Panc1 (cell line): Measurements from ENCODE around the gene ITGAL. TPM values are rescaled to one million over a fixed set of nuclear protein-coding genes. Genes with fewer than 3 reads are reported as not detected.

Experiments
- ATAC-seq: fragments of 200-7000 bp; cut with Tn5 transposase; 2 replicates; pipeline ENCODE4 v1.9.1; 2020; ENCODE audit warnings: mild to moderate bottlenecking, moderate library complexity
- BruUV-seq: library from RNA; stranded (reverse); fragments of 400-500 nt; replicated peaks from 2 replicates; lab custom pipeline; 2021; lab: Mats Ljungman, UMichigan
- CTCF ChIA-PET: fragments of 300-600 bp; sonication (Branson Sonifier 250); formaldehyde crosslinking; loops from one replicate; lab custom pipeline; 2022; ENCODE audit warnings: antibody characterized with exemption; lab: Charles Lee
- POLR2A ChIA-PET: fragments of 300-600 bp; sonication (Branson Sonifier 250); formaldehyde crosslinking; loops from one replicate; lab custom pipeline; 2022; ENCODE audit warnings: antibody characterized with exemption; lab: Charles Lee
- DNase-seq: peaks from one replicate; pipeline ENCODE4 v3.0.0-alpha.2; 2010; ENCODE audit warnings: low read depth, low spot score
- H3K27ac ChIP-seq: 2 replicates; pipeline ENCODE4 v1.5.1; 2011; ENCODE audit warnings: mild to moderate bottlenecking, low read length, inconsistent platforms
- H3K27me3 ChIP-seq: fragments of 200-500 bp; sonication (Bioruptor generic); 2 replicates; pipeline ENCODE4 v1.6.0; 2014; ENCODE audit warnings: low read length, inconsistent platforms; ENCODE audit not compliant: control insufficient read depth, insufficient read depth
- H3K36me3 ChIP-seq: fragments of 200-500 bp; sonication (Bioruptor generic); 2 replicates; pipeline ENCODE4 v1.5.1; 2014; ENCODE audit warnings: inconsistent platforms, mild to moderate bottlenecking, low read length, moderate library complexity; ENCODE audit not compliant: control insufficient read depth, insufficient read depth
- H3K4me1 ChIP-seq: 2 replicates; pipeline ENCODE4 v1.5.1; 2011; ENCODE audit warnings: inconsistent platforms, mild to moderate bottlenecking, low read length, moderate library complexity; ENCODE audit not compliant: control insufficient read depth, insufficient read depth
- H3K4me3 ChIP-seq, 2 experiments: 2 replicates each; pipeline ENCODE4 v1.5.1; 2011 to 2012; ENCODE audit warnings: low read depth in 2 of 2, low read length in 2 of 2, mild to moderate bottlenecking in 2 of 2, inconsistent platforms in 1 of 2, moderate library complexity in 1 of 2
- H3K9me3 ChIP-seq: fragments of 200-500 bp; sonication (Bioruptor generic); 2 replicates; pipeline ENCODE4 v1.5.1; 2014; ENCODE audit warnings: low read depth, mild to moderate bottlenecking, inconsistent platforms, low read length, moderate library complexity; ENCODE audit not compliant: control insufficient read depth, insufficient read depth
- POLR2AphosphoS5 ChIP-seq: IDR thresholded peaks from 2 replicates; pipeline ENCODE4 v1.6.1; 2012; ENCODE audit warnings: mild to moderate bottlenecking, low read depth, low read length, moderate library complexity
- SIN3A ChIP-seq: IDR thresholded peaks from 2 replicates; pipeline ENCODE4 v1.6.1; 2012; ENCODE audit warnings: low read depth, mild to moderate bottlenecking, low read length, moderate library complexity, borderline replicate concordance; ENCODE audit not compliant: insufficient read depth
- TCF7L2 ChIP-seq: IDR thresholded peaks from 2 replicates; pipeline ENCODE4 v1.6.1; 2011; ENCODE audit warnings: mild to moderate bottlenecking, low read depth, low read length, inconsistent platforms
- in situ Hi-C: cut with HindIII; loops from 2 replicates; pipeline ENCODE4 v1.10.0; 2016; ENCODE audit warnings: low sequenced_read_pairs, low pct_unique_long_range_greater_than_20kb
- intact Hi-C: fragments of 100-400 bp; cut with micrococcal nuclease; formaldehyde crosslinking; loops from one replicate; pipeline ENCODE4 v1.10.0; 2022; ENCODE audit not compliant: unreplicated experiment
- total RNA-seq: library from RNA; stranded (reverse); gene quantifications from one replicate; pipeline ENCODE4 v1.2.1, GENCODE V29; 2021; ENCODE audit not compliant: unreplicated experiment
- TF ChIP-seq, protein P1 (sequence below), 2 experiments: IDR thresholded peaks; 2 replicates each; pipeline ENCODE4 v1.6.1; 2011 to 2012; ENCODE audit warnings: low read depth in 2 of 2, control low read depth in 1 of 2, low read length in 1 of 2, mild to moderate bottlenecking in 1 of 2, moderate library complexity in 1 of 2; ENCODE audit not compliant: insufficient read depth in 1 of 2
- TF ChIP-seq, protein P2 (sequence below): fragments of 450-650 bp; IDR thresholded peaks from 2 replicates; pipeline ENCODE4 v1.5.1; 2017; ENCODE audit warnings: mild to moderate bottlenecking

Gene ITGAL
- total RNA-seq, 1 experiment from 2014 or later = 0.54 TPM

DNA sequence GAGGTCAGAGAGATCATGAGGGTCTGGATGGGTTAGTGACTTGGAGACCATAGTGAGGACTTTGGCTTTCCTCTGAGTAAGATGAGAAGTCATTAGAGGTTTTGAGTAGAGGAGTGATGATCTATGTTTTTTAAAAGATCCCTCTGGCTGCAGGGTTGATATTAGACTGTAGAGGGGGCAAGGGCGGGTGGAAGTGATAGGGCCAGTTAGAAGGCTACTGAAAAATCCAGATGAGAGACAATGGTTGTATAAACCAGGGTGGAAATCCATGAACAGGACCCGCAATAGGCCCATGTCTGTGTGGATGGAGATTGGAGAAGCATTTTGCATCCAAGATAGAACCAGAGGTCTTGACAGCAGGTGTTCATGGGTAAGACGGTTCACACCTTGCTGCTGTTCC lies 9.8 kb downstream of the ITGAL start:
- no peaks in the 10 kb centered on the region for H3K4me1 ChIP-seq
- intact Hi-C loops = no loop called here
- ChIA-PET POLR2A (no interaction called here), CTCF (no interaction called here)
- TF ChIP-seq SIN3A (no peak), TCF7L2 (no peak), POLR2AphosphoS5 (no peak)
- TF ChIP-seq, protein P1, sequence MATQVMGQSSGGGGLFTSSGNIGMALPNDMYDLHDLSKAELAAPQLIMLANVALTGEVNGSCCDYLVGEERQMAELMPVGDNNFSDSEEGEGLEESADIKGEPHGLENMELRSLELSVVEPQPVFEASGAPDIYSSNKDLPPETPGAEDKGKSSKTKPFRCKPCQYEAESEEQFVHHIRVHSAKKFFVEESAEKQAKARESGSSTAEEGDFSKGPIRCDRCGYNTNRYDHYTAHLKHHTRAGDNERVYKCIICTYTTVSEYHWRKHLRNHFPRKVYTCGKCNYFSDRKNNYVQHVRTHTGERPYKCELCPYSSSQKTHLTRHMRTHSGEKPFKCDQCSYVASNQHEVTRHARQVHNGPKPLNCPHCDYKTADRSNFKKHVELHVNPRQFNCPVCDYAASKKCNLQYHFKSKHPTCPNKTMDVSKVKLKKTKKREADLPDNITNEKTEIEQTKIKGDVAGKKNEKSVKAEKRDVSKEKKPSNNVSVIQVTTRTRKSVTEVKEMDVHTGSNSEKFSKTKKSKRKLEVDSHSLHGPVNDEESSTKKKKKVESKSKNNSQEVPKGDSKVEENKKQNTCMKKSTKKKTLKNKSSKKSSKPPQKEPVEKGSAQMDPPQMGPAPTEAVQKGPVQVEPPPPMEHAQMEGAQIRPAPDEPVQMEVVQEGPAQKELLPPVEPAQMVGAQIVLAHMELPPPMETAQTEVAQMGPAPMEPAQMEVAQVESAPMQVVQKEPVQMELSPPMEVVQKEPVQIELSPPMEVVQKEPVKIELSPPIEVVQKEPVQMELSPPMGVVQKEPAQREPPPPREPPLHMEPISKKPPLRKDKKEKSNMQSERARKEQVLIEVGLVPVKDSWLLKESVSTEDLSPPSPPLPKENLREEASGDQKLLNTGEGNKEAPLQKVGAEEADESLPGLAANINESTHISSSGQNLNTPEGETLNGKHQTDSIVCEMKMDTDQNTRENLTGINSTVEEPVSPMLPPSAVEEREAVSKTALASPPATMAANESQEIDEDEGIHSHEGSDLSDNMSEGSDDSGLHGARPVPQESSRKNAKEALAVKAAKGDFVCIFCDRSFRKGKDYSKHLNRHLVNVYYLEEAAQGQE (IDR thresholded peaks at IDR 0.05; ENCODE audit: insufficient read depth in 1 of 2, low read depth in 2 of 2, low read length in 1 of 2) = no peak
- TF ChIP-seq, protein P2, sequence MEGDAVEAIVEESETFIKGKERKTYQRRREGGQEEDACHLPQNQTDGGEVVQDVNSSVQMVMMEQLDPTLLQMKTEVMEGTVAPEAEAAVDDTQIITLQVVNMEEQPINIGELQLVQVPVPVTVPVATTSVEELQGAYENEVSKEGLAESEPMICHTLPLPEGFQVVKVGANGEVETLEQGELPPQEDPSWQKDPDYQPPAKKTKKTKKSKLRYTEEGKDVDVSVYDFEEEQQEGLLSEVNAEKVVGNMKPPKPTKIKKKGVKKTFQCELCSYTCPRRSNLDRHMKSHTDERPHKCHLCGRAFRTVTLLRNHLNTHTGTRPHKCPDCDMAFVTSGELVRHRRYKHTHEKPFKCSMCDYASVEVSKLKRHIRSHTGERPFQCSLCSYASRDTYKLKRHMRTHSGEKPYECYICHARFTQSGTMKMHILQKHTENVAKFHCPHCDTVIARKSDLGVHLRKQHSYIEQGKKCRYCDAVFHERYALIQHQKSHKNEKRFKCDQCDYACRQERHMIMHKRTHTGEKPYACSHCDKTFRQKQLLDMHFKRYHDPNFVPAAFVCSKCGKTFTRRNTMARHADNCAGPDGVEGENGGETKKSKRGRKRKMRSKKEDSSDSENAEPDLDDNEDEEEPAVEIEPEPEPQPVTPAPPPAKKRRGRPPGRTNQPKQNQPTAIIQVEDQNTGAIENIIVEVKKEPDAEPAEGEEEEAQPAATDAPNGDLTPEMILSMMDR = no peak
- no peak overlapping the region for H3K4me3 ChIP-seq
- DNase-seq (no peak), ATAC-seq (no peak)
- no TSS peak for BruUV-seq
- in situ Hi-C loops = no loop called here
- H3K27ac ChIP-seq = no peak overlapping the region
- H3K27me3 ChIP-seq = no peaks in the 10 kb centered on the region
- H3K9me3 ChIP-seq = no peaks in the 10 kb centered on the region
- H3K36me3 ChIP-seq = no peaks in the 10 kb centered on the region

DNA sequence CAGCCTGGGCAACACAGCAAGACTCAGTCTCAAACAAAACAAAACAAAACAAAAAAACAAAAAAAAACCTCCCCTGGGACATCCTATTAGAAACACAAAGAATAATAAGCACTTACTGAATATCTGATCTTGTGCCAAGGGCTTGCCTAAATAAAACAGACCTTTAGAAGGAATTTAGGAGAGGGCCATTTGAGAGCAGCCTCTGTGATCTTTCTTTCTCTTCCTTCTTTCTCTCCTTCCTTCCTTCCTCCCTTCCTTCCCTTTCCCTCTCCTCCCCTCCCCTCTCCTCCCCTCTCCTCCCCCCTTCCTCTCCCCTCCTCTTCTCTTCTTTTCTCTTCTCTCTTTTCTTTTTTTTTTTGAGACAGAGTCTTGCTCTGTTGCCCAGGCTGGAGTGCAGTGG lies 12.3 kb downstream of the ITGAL start:
- Histone ChIP-seq H3K27ac (no peak overlapping the region), H3K4me1 (no peaks in the 10 kb centered on the region), H3K36me3 (no peaks in the 10 kb centered on the region), H3K4me3 (no peak overlapping the region), H3K27me3 (no peaks in the 10 kb centered on the region), H3K9me3 (no peaks in the 10 kb centered on the region)
- intact Hi-C loops (no loop called here), in situ Hi-C loops (no loop called here)
- CTCF ChIA-PET = no interaction called here
- POLR2A ChIA-PET = no interaction called here
- DNase-seq (no peak), ATAC-seq (no peak)
- no TSS peak for BruUV-seq
- TF ChIP-seq SIN3A (no peak), POLR2AphosphoS5 (no peak), TCF7L2 (no peak)
- TF ChIP-seq, protein P1 (IDR thresholded peaks at IDR 0.05; ENCODE audit: insufficient read depth in 1 of 2, low read depth in 2 of 2, low read length in 1 of 2) = no peak
- TF ChIP-seq, protein P2 = no peak
